Astrocyte of the spinal cord (primary cell): ENCODE data around the gene SCAP.

ENCODE experiments used
- DNase-seq: peaks from one replicate; pipeline ENCODE4 v3.0.0; 2011; ENCODE audit warnings: low read depth, low spot score
- H3K4me3 ChIP-seq: 2 replicates; pipeline ENCODE4 v1.5.1; 2011; ENCODE audit warnings: low read depth, mild to moderate bottlenecking, low read length, moderate library complexity
- in situ Hi-C: cut with HindIII; loops from 2 replicates; pipeline ENCODE4 v1.10.0; 2017; ENCODE audit warnings: low sequenced_read_pairs
- TF ChIP-seq, protein P1 (sequence below): IDR thresholded peaks from 2 replicates; pipeline ENCODE4 v1.5.1; 2012; ENCODE audit warnings: low read depth, mild to moderate bottlenecking, low read length, inconsistent platforms

The SCAP gene

DNA sequence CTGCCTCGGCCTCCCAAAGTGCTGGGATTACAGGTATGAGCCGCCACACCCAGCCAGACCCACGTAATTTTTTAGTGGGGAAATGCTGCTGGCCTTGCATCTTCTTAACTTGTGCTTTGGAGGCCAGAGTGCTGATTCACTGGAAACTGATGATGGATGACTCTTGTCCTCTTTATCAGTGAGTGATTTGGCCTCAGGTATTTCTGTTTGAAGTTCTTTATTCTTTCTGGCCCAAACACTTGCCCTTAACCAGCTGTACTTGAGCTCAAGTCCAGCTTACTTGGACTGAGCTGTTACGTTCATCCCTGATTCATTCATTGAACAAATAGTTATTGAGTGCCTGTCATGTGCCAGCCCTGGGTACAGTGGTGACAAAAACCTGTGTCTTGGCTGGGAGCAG, 90.7 kb downstream of the SCAP start:
- no peak for DNase-seq
- in situ Hi-C loops, result no loop called here
- H3K4me3 ChIP-seq, result no peak overlapping the region
- TF ChIP-seq, protein P1, sequence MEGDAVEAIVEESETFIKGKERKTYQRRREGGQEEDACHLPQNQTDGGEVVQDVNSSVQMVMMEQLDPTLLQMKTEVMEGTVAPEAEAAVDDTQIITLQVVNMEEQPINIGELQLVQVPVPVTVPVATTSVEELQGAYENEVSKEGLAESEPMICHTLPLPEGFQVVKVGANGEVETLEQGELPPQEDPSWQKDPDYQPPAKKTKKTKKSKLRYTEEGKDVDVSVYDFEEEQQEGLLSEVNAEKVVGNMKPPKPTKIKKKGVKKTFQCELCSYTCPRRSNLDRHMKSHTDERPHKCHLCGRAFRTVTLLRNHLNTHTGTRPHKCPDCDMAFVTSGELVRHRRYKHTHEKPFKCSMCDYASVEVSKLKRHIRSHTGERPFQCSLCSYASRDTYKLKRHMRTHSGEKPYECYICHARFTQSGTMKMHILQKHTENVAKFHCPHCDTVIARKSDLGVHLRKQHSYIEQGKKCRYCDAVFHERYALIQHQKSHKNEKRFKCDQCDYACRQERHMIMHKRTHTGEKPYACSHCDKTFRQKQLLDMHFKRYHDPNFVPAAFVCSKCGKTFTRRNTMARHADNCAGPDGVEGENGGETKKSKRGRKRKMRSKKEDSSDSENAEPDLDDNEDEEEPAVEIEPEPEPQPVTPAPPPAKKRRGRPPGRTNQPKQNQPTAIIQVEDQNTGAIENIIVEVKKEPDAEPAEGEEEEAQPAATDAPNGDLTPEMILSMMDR, result no peak

DNA sequence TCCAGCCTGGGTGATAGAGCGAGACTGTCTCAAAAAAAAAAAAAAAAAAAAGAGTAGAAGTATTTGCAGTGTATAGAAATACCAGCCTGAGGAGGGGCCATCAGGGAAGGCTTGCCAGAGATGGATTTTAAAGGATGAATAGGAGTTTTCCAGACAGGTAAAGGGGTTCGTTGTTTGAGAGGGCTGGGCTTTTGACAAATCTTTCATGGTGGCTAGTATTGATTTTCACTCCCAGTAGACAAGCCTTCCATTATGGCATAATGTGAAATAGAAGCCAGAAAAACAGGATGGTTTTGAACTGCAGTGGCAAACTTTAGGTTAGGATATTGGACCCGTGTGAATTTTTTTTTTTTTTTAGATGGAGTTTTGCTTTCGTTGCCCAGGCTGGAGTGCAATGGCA, 91.3 kb downstream of the SCAP start:
- H3K4me3 ChIP-seq, result no peak overlapping the region
- TF ChIP-seq, protein P1, result no peak

DNA sequence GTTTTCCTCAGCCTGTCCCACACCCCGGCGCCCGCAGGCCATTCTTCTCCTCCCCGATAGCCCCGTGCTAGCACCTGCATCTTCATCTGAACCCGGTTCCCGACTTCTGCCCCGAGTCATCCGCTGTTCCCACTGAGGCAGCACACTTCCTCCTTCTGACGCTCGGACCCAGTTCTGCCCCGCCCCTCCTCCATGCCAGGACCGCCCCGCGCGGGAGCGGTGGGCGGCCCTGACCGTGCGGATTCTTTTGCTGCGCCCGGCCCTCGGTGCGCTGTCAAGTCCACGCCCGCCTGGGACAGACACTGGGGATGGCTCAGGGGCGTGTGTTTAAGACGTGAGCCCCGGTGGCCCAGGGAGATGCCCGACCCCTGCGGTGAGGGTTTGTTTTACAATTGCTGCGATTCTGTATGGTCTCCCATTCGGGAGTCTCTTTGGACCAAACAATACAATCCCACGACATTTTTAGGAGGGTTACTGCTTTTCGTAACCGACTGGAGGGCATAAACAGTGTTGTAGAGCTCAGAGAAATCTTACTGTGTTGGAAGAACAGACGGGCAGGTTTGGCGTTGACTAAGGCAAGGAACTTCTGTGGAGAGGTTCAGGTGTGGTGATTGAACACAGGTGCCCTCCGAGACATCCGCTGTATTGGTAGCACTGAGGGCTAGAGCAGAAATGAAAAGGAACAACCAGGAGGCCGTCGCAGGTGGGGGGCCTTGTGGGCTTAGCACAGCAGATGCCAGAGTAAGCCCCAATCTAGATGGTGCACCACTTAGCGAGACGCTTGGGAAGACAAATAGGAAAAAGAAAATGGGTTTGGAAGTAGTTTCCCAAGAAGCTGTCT, 94.2 kb downstream of the SCAP start:
- in situ Hi-C loops, result no loop called here
- TF ChIP-seq, protein P1, result no peak
- peak overlapping the region; percentile 91 for H3K4me3 ChIP-seq
- DNase-seq, result peak; percentile 91

More for the DNA sequence above, 91.3 kb downstream of the SCAP start:
- in situ Hi-C loops, result no loop called here
- no peak for DNase-seq

DNA sequence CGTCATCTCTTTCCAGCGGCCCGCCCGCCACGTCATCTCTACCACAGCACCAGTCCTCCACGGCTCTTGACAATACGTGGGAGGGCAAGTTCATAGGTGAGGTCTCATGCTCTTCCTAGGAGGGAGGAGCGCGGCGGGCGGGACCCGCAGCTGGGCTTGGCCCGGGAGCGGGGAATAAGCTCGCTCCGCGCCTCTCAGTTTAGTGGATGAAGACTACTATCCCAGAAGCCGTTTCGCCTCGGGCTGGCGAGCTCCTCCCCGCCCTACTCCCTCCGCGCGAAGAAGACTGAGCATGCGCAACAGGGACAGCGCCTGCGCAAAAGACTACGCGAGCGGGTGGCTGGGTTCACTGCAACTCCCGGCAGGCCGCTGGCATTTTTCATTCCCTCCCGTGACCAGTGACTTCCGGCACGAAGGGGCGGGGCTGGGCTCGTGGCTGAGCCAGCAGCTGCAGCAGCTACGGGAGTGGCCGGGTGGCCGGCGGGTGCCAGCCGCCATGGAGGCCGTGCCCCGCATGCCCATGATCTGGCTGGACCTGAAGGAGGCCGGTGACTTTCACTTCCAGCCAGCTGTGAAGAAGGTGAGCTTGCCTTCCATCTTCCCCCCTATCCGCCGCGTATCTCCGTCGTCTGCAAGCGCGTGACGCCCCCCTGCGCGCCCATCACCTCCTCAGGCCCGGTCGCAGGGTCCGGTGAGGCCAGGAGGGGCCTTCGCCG, 95.0 kb downstream of the SCAP start, which contains the start of gene PTPN23:
Gene PTPN23 (plus strand): TSS at position 421 of the 716 bp plus-strand sequence. CDS start 76 bp downstream, at position 497.
- in situ Hi-C loops, result no loop called here
- H3K4me3 ChIP-seq, result peak within 1 kb of the TSS; percentile 91
- peak; percentile 99 for DNase-seq
- TF ChIP-seq, protein P1, result no peak

DNA sequence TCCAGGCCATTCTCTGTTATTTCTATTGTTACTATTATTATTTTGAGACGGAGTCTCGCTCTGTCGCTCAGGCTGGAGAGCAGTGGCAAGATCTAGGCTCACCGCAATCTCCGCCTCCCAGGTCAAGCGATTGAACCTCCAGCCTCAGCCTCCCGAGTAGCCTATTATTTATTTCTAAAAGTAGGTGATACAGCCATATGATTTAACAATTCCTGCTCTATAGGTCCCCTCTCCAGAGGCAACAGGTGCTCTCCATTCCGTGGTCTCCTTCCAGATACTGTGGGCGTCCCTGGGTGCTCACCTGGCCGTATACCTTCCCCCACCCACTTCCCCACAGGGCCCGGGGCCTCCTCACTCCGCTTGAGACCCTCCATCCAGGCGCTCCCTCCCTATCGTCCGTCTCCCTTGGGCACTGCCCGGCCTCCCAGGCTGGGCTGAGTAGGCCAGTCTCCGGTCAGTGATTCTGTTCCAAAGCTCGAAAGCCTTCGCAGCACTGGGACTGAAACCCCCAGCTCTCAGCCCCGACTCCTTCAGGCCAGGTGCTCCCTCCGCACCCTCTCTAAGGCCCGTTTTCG, 95.6 kb downstream of the SCAP start:
- in situ Hi-C loops, result no loop called here
- TF ChIP-seq, protein P1, result peak; percentile 1
- peak overlapping the region; percentile 91 for H3K4me3 ChIP-seq
- DNase-seq, result no peak

DNA sequence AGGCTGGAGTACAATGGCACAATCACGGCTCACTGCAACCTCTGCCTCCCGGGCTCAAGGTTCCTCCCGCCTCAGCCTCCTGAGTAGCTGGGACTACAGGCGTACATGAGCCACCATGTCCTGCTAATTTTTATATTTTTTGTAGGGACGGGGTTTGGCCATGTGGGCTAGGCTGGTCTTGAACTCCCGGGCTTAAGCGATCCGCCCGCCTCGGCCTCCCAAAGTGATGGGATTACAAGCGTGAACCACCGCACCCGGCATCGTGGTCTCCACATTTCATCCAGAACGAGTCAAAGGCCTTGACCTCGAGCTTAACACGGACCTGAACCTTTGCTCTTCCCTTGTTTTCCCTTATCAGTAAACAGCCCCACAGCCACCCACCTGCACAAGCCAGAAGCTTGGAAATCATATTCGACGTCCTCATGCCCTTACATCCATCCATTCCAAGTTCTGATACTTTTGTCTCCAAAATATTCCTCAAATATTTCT, 96.3 kb downstream of the SCAP start:
- no peak for DNase-seq
- in situ Hi-C loops, result no loop called here
- H3K4me3 ChIP-seq, result peak overlapping the region; percentile 91
- TF ChIP-seq, protein P1, result no peak
